ENCODE data around the gene JUP. TPM values are rescaled to one million over a fixed set of nuclear protein-coding genes. Genes with fewer than 3 reads are reported as not detected.
A peak's percentile ranks its signal among the peaks of the same experiment; 100 is the strongest.

JUP gene
- total and polyA plus RNA-seq, 2 of the 13 experiments (the other 11 are each of a cell fraction or from before 2014, with no cell fraction given), result 12.1 to 20.6 TPM

DNA sequence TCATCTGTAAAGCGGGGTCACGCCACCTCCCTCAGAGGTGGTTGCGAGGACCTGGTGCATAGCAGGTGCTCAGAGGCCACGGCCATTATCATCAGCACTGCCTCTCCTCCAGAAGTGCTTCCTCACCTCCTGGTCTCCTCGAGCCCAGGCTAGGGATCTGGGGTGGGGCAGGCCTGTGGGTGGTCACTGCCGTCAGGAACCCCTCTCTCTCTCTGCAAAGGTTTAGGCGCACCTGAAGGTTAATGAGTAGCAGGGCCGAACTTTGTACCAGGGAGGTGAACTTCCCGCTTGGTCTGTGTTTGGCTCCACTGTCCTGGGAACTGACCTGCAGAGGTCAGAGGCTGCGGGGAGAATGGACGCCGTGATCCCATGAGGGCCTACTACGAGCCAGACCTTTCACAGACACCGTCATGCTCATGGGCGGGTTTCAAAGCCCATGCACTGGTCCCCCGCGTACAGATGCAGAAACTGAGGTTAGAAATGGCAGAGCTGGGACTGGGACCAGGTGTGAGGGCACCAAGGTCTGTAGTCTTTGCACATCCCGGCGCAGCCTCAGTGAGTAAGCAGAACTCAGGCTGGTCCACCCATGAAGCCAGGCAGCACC, 13.8 kb downstream of the JUP start (continued):
- TF ChIP-seq ZNF660 (CRISPR knock-in tag; IDR thresholded peaks at IDR 0.05; ENCODE audit: borderline replicate concordance, low read depth) (no peak), ARID5B (CRISPR knock-in tag; IDR thresholded peaks at IDR 0.05) (peak; percentile 67), ZNF331 (CRISPR knock-in tag; IDR thresholded peaks at IDR 0.05) (peak; percentile 22; the same call in 1 of the 2 replicates), TFDP1 (CRISPR knock-in tag; IDR thresholded peaks at IDR 0.05; ENCODE audit: borderline replicate concordance) (0 out of 2 replicates have a peak, but pooled peaks have one; percentile 11), GPN1 (CRISPR knock-in tag; IDR thresholded peaks at IDR 0.05; ENCODE audit: borderline replicate concordance) (no peak), JUND (CRISPR knock-in tag; IDR thresholded peaks at IDR 0.05) (no peak), POGZ (CRISPR knock-in tag; IDR thresholded peaks at IDR 0.05) (peak; percentile 54), ZNF709 (CRISPR knock-in tag; IDR thresholded peaks at IDR 0.05) (0 out of 2 replicates have a peak, but pooled peaks have one; percentile 82), ZNF883 (CRISPR knock-in tag; IDR thresholded peaks at IDR 0.05; ENCODE audit: not compliant biosample characterization) (peak; percentile 75), U2AF2 (IDR thresholded peaks at IDR 0.05; ENCODE audit: low read depth, low read length) (no peak), ZBTB3 (CRISPR knock-in tag; IDR thresholded peaks at IDR 0.05; ENCODE audit: borderline replicate concordance, low read depth) (no peak; the same call in 1 of the 2 replicates), ZNF678 (CRISPR knock-in tag; IDR thresholded peaks at IDR 0.05) (0 out of 2 replicates have a peak, but pooled peaks have one; percentile 80), AKNA (CRISPR knock-in tag; IDR thresholded peaks at IDR 0.05; ENCODE audit: borderline replicate concordance) (no peak), ZNF234 (CRISPR knock-in tag; conservative IDR thresholded peaks at IDR 0.05) (no peak), ZNF232 (CRISPR knock-in tag; IDR thresholded peaks at IDR 0.05; ENCODE audit: borderline replicate concordance) (no peak), ZNF337 (CRISPR knock-in tag; IDR thresholded peaks at IDR 0.05; ENCODE audit: borderline replicate concordance, low read depth) (0 out of 2 replicates have a peak, but pooled peaks have one; percentile 54), ZFP36L2 (CRISPR knock-in tag; IDR thresholded peaks at IDR 0.05) (0 out of 2 replicates have a peak, but pooled peaks have one; percentile 39), MED8 (CRISPR knock-in tag; IDR thresholded peaks at IDR 0.05; ENCODE audit: insufficient replicate concordance) (peak; percentile 36), NFRKB (IDR thresholded peaks at IDR 0.05) (no peak), ZNF441 (CRISPR knock-in tag; IDR thresholded peaks at IDR 0.05; ENCODE audit: borderline replicate concordance) (0 out of 2 replicates have a peak, but pooled peaks have one; percentile 36)
